HG03520 (cell line): ENCODE results near the gene ASIC3.
"Not testable (repeated sequence)": the region's sequence is repeated elsewhere in the genome, so short reads cannot be mapped to it uniquely, and the experiment has no call there.

Experiments
- ATAC-seq: cut with Tn5 transposase; IDR thresholded peaks from one replicate; pipeline ENCODE4 v1.9.1; 2021; ENCODE audit warnings: mild to moderate bottlenecking, moderate library complexity; ENCODE audit not compliant: unreplicated experiment

ASIC3 gene

DNA sequence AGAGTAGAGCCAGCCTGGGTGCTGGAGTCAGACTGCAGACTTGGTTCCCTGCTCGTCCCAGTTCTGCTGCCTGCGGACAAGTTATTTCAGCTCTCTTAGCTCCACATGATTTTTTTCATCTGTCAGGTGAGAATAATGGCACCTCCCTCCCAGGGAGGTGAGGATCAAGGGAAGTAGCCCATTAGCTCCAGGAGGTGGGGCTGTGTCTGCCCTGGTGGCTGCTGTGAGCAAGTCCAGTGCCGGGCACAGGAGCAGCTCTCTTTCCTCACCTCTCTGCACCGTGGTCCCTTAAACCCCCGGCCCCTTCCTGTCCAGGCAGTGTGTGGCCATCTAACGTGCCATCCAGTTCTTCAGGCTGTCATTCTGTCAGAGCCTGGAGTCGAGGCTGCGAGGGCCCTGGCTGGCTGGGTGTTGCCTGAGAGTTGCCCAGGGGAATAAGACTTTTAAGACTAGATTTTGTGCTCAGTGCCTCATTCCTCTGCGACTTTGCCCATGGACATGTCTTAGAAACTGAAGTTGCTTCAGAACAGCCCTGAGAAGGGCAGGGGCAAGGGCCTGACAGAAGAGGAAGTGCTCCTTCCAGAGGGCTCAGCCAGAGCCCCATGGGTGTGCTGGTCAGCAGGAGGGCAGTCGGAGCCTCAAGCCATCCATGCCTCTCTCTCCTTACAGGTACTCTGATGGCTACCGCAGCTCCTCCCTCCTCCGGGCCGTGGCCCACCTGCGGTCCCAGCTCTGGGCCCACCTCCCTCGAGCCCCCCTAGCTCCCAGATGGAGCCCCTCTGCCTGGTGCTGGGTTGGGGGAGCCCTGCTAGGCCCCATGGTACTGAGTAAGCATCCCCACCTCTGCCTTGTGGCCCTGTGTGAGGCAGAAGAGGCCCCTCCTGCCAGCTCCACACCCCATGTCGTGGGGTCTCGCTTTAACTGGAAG, 15.1 kb upstream of the ASIC3 start:
- ATAC-seq, result no peak

- ATAC-seq, result no peak
These were observed 14.5 kb upstream of the ASIC3 start for GRCh38 chr7:151033864-151034249.

DNA sequence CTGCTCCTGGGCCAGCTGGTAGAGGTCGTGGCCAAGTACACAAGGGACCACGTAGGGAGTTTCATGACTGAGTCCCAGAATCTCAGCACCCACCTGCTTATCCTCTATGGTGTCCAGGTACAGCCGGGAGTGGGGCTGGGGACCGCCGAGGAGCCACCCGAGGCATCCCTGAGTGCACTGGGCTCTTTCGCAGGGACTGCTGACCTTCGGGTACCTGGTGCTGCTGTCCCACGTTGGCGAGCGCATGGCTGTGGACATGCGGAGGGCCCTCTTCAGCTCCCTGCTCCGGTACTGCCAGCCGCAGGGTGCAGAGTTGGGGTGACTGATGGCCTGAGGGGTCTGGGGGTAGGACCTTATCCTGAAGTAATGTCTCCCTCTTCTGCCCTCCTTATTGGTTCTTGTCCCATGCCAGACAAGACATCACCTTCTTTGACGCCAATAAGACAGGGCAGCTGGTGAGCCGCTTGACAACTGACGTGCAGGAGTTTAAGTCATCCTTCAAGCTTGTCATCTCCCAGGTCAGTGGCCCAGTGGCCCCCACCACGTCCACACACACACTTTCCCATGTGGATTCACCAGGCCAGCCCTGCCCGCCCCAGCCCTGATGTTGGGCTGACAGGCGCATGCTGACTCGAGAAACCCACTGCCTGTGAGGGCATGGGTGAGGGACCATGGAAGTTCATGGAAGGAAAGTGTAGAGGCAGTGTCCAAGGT, 13.9 kb upstream of the ASIC3 start:
- ATAC-seq, result no peak

GRCh38 chr7:151035026-151035717, 13.2 kb upstream of the ASIC3 start:
- ATAC-seq, result no peak

DNA sequence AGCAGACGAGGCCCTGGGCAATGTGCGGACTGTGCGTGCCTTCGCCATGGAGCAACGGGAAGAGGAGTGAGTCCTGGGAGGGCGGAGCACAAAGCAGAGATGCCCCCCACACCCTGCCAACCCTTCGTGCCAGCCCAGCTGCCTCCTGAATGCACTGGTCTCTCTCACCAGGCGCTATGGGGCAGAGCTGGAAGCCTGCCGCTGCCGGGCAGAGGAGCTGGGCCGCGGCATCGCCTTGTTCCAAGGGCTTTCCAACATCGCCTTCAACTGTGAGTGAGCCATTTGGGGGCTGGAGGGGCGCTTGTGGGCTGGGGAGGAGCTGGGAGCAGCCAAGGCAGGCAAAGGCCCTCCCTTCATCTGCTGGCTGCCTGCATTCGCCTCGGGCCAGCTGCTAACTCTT, 12.4 kb upstream of the ASIC3 start:
- no peak for ATAC-seq

DNA sequence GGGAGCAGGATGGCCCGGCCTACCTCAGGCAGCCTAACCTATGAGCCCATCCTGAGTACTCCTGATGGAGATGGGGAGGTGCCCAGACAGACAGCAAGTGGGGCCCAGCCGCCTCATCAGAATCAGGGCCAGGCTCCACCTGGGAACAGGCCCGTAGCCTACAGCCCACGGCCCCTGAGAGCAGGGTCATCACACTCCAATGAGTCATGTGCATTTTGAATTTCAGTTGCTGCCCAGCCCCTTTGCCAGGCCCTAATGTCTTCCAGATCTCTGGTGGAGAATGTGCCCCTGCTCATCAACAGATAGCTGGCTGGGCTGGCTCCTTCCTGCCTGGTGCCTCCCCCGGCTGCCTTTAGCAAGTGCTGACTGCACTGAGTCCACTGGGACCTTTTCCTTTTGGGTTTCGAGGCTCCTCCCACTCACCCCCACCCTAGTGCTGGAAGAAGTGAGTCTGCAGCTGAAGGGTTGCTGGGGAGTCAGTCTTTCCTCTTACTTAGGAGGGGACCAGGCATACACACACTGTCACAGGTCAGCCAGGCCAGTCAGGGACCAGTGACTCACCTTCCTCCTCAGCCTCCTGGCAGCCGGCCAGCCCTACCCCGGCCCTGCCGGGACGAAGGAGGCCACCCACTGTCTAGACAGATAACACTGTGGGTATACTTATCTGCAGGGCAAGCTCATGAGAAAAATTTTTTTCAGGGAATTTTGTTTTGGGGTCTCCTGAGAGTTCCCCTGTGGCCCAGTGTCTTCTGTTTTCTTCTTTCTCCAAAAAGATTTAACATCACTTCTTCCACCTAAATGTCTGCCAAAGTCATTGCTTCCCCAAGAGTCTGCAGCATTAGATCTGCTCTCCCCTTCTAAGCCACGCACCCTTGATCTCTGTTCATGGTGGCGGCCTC, 9.1 kb upstream of the ASIC3 start:
- ATAC-seq, result no peak

DNA sequence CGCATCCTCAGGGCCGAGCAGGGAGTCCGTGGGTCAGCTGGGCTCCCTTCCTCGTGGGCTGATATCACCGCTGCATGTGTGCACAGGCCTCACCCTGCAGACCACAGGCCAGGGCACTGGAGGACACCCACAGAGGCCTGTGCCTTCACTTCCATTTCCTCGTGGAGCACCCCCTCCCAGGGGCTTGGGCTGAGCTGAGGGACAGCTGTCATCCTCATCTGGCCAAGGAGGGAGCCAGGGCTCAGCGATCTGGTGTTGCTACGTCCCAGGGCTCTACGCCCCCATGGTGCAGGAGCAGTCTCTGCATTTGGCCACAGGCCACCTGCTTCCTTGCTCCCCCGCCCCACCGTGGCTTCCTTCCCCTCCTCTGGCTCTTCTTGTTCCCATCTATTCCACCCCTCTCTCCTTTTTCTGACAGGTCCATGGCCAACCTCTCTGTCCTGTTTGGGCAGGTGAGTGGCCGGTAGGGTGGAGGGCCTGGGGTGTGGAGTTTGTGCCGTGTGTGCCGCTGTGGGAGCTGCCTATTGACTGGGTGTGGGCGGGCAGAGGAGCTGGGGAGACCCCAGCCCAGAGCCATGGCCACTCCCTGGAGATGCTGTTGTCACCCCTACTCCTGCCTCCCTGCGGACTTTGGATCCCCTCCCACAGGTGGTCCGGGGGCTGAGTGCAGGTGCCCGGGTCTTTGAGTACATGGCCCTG, 8.3 kb upstream of the ASIC3 start:
- no peak for ATAC-seq

DNA sequence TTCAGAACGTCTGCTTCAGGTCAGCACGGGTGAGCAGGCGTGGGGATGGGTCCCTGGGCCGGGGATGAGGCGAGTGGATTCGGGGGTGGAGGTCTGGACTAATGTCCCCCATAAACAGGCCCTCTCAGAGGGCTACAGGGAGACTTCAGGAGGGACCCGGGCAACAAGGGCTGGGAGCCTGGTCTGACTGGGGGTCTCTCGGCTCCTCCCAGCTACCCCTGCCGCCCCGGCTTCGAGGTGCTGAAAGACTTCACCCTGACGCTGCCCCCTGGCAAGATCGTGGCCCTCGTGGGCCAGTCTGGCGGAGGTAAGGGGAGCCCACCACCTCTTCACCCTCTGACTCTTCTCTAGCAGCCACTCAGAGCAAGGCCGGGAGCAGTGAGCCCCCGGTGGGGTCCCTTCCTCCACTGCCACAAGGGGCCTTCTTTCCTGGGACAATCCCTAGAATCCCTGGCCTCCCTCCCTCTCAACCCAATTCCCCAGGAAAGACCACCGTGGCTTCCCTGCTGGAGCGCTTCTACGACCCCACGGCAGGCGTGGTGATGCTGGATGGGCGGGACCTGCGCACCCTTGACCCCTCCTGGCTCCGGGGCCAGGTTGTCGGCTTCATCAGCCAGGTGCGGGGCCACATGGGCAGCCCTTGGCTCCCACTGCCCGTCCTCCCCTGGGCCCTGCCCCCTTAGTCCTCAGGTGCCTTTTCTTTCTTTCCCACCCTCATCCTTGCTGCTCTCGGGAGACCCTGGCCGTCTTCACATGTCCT, 7.5 kb upstream of the ASIC3 start:
- ATAC-seq, result no peak

DNA sequence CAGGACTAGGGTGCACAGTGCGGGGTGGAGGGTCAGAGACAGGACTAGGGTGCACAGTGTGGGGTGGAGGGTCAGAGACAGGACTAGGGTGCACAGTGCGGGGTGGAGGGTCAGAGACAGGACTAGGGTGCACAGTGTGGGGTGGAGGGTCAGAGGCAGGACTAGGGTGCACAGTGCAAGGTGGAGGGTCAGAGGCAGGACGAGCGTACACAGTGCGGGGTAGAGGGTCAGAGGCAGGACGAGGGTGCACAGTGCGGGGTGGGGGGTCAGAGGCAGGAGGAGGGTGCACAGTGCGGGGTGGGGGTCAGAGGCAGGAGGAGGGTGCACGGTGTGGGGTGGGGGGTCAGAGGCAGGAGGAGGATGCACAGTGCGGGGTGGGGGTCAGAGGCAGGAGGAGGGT, 4.9 kb upstream of the ASIC3 start:
- ATAC-seq, result not testable (repeated sequence)

- no peak for ATAC-seq
These were observed 4.4 kb upstream of the ASIC3 start for GRCh38 chr7:151043959-151044358.

GRCh38 chr7:151045262-151045661, 3.1 kb upstream of the ASIC3 start:
- no peak for ATAC-seq

DNA sequence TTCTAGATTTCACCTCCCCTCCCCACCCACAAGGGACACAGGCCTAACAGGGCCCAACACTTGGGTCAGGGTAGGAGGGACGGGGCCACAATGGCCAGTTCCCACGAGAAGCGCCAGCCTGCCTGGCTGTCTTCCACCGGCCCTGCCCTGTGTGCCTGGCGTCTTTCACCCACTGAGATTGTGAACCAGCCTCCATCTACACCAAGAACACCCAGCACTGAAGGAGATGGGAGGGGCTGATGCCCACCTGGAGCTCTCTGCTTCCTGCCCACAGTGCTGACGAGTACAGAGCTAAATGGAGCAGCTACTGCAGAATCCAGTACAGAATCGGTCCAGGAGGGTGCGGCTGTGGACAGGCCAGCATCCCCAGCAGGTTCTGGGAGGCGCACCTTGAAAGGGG, 2.4 kb upstream of the ASIC3 start:
- ATAC-seq, result no peak

- no peak for ATAC-seq
These were observed 1.4 kb upstream of the ASIC3 start for GRCh38 chr7:151046603-151047573.

DNA sequence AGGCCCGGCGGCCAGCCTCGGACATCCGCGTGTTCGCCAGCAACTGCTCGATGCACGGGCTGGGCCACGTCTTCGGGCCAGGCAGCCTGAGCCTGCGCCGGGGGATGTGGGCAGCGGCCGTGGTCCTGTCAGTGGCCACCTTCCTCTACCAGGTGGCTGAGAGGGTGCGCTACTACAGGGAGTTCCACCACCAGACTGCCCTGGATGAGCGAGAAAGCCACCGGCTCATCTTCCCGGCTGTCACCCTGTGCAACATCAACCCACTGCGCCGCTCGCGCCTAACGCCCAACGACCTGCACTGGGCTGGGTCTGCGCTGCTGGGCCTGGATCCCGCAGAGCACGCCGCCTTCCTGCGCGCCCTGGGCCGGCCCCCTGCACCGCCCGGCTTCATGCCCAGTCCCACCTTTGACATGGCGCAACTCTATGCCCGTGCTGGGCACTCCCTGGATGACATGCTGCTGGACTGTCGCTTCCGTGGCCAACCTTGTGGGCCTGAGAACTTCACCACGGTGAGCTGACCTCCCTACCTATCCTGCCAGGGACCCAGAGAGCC, 656 bp downstream of the ASIC3 start:
- no peak for ATAC-seq

DNA sequence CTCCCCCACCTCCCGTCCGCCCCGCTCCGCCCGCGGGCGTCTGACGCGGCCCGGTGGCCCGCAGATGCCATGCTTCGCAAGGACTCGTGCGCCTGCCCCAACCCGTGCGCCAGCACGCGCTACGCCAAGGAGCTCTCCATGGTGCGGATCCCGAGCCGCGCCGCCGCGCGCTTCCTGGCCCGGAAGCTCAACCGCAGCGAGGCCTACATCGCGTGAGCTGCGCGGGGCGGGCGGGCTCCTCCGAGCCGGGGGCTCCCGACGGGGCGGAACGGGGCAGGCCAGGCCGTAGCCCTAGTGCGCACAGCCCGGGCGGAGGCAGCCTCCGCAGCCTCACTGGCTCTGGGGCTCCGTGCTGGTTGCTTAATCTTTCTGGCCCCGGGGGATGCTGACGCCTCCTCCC, 2.8 kb downstream of the ASIC3 start:
- no peak for ATAC-seq

- no peak for ATAC-seq
These were observed 4.8 kb downstream of the ASIC3 start for GRCh38 chr7:151053096-151053495.

- no peak for ATAC-seq
These were observed 5.4 kb downstream of the ASIC3 start for GRCh38 chr7:151053751-151054150.

GRCh38 chr7:151056283-151056665, 7.9 kb downstream of the ASIC3 start:
- no peak for ATAC-seq
